Stimulated activated CD4-positive, alpha-beta T cell treated with anti-CD3 and anti-CD28 coated beads, Interleukin-1b, Interleukin-23, amount 100 ng/mL, for 4 hours (primary cell): Measurements from ENCODE around the gene EWSR1.

Source experiments
- DNase-seq, 2 donors: peaks; one replicate each; pipeline ENCODE4 v3.0.0-alpha.2; 2020; ENCODE audit warnings: low read depth in 2 of 2

EWSR1 gene

GRCh38 chr22:29302681-29303465, 34.8 kb downstream of the EWSR1 start:
- no peak for DNase-seq

- no peak for DNase-seq
Observed at GRCh38 chr22:29305836-29306174, 37.7 kb downstream of the EWSR1 start.

- DNase-seq, result peak in 1 of 2 donors; percentile 33
Observed at GRCh38 chr22:29306175-29306834, 38.2 kb downstream of the EWSR1 start, which contains the start of gene GAS2L1. Gene GAS2L1 (plus strand): TSS chr22:29306650. CDS start chr22:29308106, 1,456 bp downstream.

- peak in 1 of 2 donors; percentile 37 for DNase-seq
Observed at GRCh38 chr22:29306835-29307595, 38.9 kb downstream of the EWSR1 start.

- DNase-seq, result no peak
Observed at GRCh38 chr22:29307596-29308147, 39.6 kb downstream of the EWSR1 start.

- no peak for DNase-seq
Observed at GRCh38 chr22:29308148-29308790, 40.2 kb downstream of the EWSR1 start.

- no peak for DNase-seq
Observed at GRCh38 chr22:29308791-29309262, 40.8 kb downstream of the EWSR1 start.

- DNase-seq, result no peak
Observed at GRCh38 chr22:29309332-29310064, 41.4 kb downstream of the EWSR1 start.

GRCh38 chr22:29310065-29310862, 42.2 kb downstream of the EWSR1 start:
- DNase-seq, result no peak

GRCh38 chr22:29310863-29311339, 42.8 kb downstream of the EWSR1 start:
- peak; percentile 42 to 46 for DNase-seq

GRCh38 chr22:29311464-29312217, 43.6 kb downstream of the EWSR1 start:
- no peak for DNase-seq

GRCh38 chr22:29312218-29313125, 44.4 kb downstream of the EWSR1 start:
- no peak for DNase-seq

GRCh38 chr22:29313126-29313575, 45.1 kb downstream of the EWSR1 start:
- no peak for DNase-seq

- no peak for DNase-seq
Observed at GRCh38 chr22:29313576-29314466, 45.8 kb downstream of the EWSR1 start.

- no peak for DNase-seq
Observed at GRCh38 chr22:29314537-29315285, 46.6 kb downstream of the EWSR1 start.
